Activated CD4-positive, alpha-beta T cell treated with anti-CD3 and anti-CD28 coated beads, Interleukin-2, amount 50 U/mL, for 4 hours (primary cell): Measurements from ENCODE around the gene FERMT2.

ENCODE experiments used
- DNase-seq, 2 experiments: peaks; one replicate each; pipeline ENCODE4 v3.0.0-alpha.2; 2020

Gene FERMT2

GRCh38 chr14:52860209-52860608 lies 90.6 kb downstream of the FERMT2 start:
- DNase-seq: no peak

GRCh38 chr14:52856139-52856538 lies 94.7 kb downstream of the FERMT2 start:
- no peak for DNase-seq

GRCh38 chr14:52853522-52853854 lies 97.4 kb downstream of the FERMT2 start:
- DNase-seq: no peak

GRCh38 chr14:52852810-52853521 lies 97.9 kb downstream of the FERMT2 start:
- no peak for DNase-seq

GRCh38 chr14:52850451-52850909 lies 100.4 kb downstream of the FERMT2 start:
- DNase-seq: no peak

- no peak for DNase-seq
Measured at GRCh38 chr14:52848626-52849025, 102.2 kb downstream of the FERMT2 start.

GRCh38 chr14:52846591-52846990 lies 104.3 kb downstream of the FERMT2 start:
- no peak for DNase-seq

- DNase-seq: no peak
Measured at GRCh38 chr14:52845081-52845480, 105.8 kb downstream of the FERMT2 start.

- DNase-seq: no peak
Measured at GRCh38 chr14:52844262-52845060, 106.4 kb downstream of the FERMT2 start.

- no peak for DNase-seq
Measured at GRCh38 chr14:52840877-52841276, 110.0 kb downstream of the FERMT2 start.

- DNase-seq: no peak
Measured at GRCh38 chr14:52837451-52837850, 113.4 kb downstream of the FERMT2 start.

- no peak for DNase-seq
Measured at GRCh38 chr14:52836063-52836462, 114.8 kb downstream of the FERMT2 start.

GRCh38 chr14:52835122-52835903 lies 115.5 kb downstream of the FERMT2 start:
- DNase-seq: no peak

GRCh38 chr14:52834440-52834842 lies 116.4 kb downstream of the FERMT2 start:
- DNase-seq: no peak

- DNase-seq: no peak
Measured at GRCh38 chr14:52833891-52834290, 117.0 kb downstream of the FERMT2 start.

- DNase-seq: no peak
Measured at GRCh38 chr14:52829527-52830185, 121.2 kb downstream of the FERMT2 start.

- no peak for DNase-seq
Measured at GRCh38 chr14:52827426-52827825, 123.4 kb downstream of the FERMT2 start.

- DNase-seq: no peak
Measured at GRCh38 chr14:52825085-52825484, 125.8 kb downstream of the FERMT2 start.

GRCh38 chr14:52824462-52824861 lies 126.4 kb downstream of the FERMT2 start:
- DNase-seq: no peak

- no peak for DNase-seq
Measured at GRCh38 chr14:52821805-52822250, 129.0 kb downstream of the FERMT2 start.

- no peak for DNase-seq
Measured at GRCh38 chr14:52808101-52808500, 142.7 kb downstream of the FERMT2 start.
